Mesothelial cell of epicardium (in vitro differentiated cells): ENCODE data around the gene MMRN1. TPM values are rescaled to one million over a fixed set of nuclear protein-coding genes. Genes with fewer than 3 reads are reported as not detected.
A peak's percentile ranks its signal among the peaks of the same experiment; 100 is the strongest.

Experiments
- DNase-seq, 2 experiments: peaks; one replicate each; pipeline ENCODE4 v3.0.0; 2021; ENCODE audit warnings: low spot score in 2 of 2; ENCODE audit not compliant: unreplicated experiment in 2 of 2
- H3K27ac Mint-ChIP-seq: 2 replicates; pipeline ENCODE4 v1.8.0; 2021; ENCODE audit warnings: mixed read lengths
- H3K27me3 Mint-ChIP-seq: 2 replicates; pipeline ENCODE4 v1.8.0; 2021; ENCODE audit warnings: low read depth, mixed read lengths
- H3K36me3 Mint-ChIP-seq: 2 replicates; pipeline ENCODE4 v1.8.0; 2021; ENCODE audit warnings: mixed read lengths
- H3K4me1 Mint-ChIP-seq: 2 replicates; pipeline ENCODE4 v1.8.0; 2021; ENCODE audit warnings: mixed read lengths
- H3K4me3 Mint-ChIP-seq: 2 replicates; pipeline ENCODE4 v1.8.0; 2021; ENCODE audit warnings: mild to moderate bottlenecking, moderate library complexity, mixed read lengths
- H3K9me3 Mint-ChIP-seq: 2 replicates; pipeline ENCODE4 v1.8.0; 2021; ENCODE audit warnings: mixed read lengths
- CTCF ChIP-seq: fragments of 200-600 bp; sonication (generic); IDR thresholded peaks from one replicate; pipeline ENCODE4 v1.5.0; 2021; ENCODE audit warnings: antibody characterized with exemption; ENCODE audit not compliant: unreplicated experiment
- total RNA-seq: library from RNA; stranded (reverse); gene quantifications from 3 replicates; pipeline ENCODE4 v1.2.1, GENCODE V29; 2021

The MMRN1 gene
- total RNA-seq, 1 donor from 2014 or later = not detected

- no peak overlapping the region for H3K4me3 Mint-ChIP-seq
- peaks cover 4% of the 10 kb centered on the region for H3K9me3 Mint-ChIP-seq
- H3K27me3 Mint-ChIP-seq = no peaks in the 10 kb centered on the region
- no peak overlapping the region for H3K27ac Mint-ChIP-seq
- TF ChIP-seq CTCF = no peak
- DNase-seq = no peak
- H3K36me3 Mint-ChIP-seq = peaks cover 3% of the 10 kb centered on the region
- H3K4me1 Mint-ChIP-seq = no peaks in the 10 kb centered on the region
These were observed 26.4 kb upstream of the MMRN1 start for GRCh38 chr4:89868276-89868675.

- TF ChIP-seq CTCF = peak; percentile 73
These were observed 25.6 kb upstream of the MMRN1 start for GRCh38 chr4:89868999-89869589.

GRCh38 chr4:89871211-89871610 is 23.4 kb upstream of the MMRN1 start:
- peaks cover 4% of the 10 kb centered on the region for H3K9me3 Mint-ChIP-seq
- H3K27me3 Mint-ChIP-seq = no peaks in the 10 kb centered on the region
- no peaks in the 10 kb centered on the region for H3K4me1 Mint-ChIP-seq
- H3K36me3 Mint-ChIP-seq = peaks cover 3% of the 10 kb centered on the region
- H3K4me3 Mint-ChIP-seq = no peak overlapping the region
- no peak overlapping the region for H3K27ac Mint-ChIP-seq
- no peak for TF ChIP-seq CTCF
- no peak for DNase-seq

More at GRCh38 chr4:89868999-89869589, 25.6 kb upstream of the MMRN1 start:
- no peak for DNase-seq
- no peak overlapping the region for H3K4me3 Mint-ChIP-seq
- no peak overlapping the region for H3K27ac Mint-ChIP-seq
- H3K36me3 Mint-ChIP-seq = peaks cover 3% of the 10 kb centered on the region
- H3K9me3 Mint-ChIP-seq = peaks cover 4% of the 10 kb centered on the region
- H3K27me3 Mint-ChIP-seq = no peaks in the 10 kb centered on the region
- H3K4me1 Mint-ChIP-seq = no peaks in the 10 kb centered on the region

GRCh38 chr4:89876548-89876947 is 18.1 kb upstream of the MMRN1 start:
- TF ChIP-seq CTCF = no peak
- DNase-seq = no peak
- H3K27ac Mint-ChIP-seq = no peak overlapping the region
- no peaks in the 10 kb centered on the region for H3K4me1 Mint-ChIP-seq
- H3K27me3 Mint-ChIP-seq = no peaks in the 10 kb centered on the region
- H3K9me3 Mint-ChIP-seq = no peaks in the 10 kb centered on the region
- H3K4me3 Mint-ChIP-seq = no peak overlapping the region
- no peaks in the 10 kb centered on the region for H3K36me3 Mint-ChIP-seq

- TF ChIP-seq CTCF = no peak
- no peak overlapping the region for H3K4me3 Mint-ChIP-seq
- H3K9me3 Mint-ChIP-seq = peaks cover 5% of the 10 kb centered on the region
- H3K4me1 Mint-ChIP-seq = peaks cover 4% of the 10 kb centered on the region
- DNase-seq = no peak
- no peak overlapping the region for H3K27ac Mint-ChIP-seq
- peaks cover 1% of the 10 kb centered on the region for H3K27me3 Mint-ChIP-seq
- H3K36me3 Mint-ChIP-seq = no peaks in the 10 kb centered on the region
These were observed 16.0 kb upstream of the MMRN1 start for GRCh38 chr4:89878611-89879010.

GRCh38 chr4:89879215-89879614 is 15.4 kb upstream of the MMRN1 start:
- H3K36me3 Mint-ChIP-seq = no peaks in the 10 kb centered on the region
- H3K27me3 Mint-ChIP-seq = peaks cover 1% of the 10 kb centered on the region
- no peak overlapping the region for H3K4me3 Mint-ChIP-seq
- peaks cover 5% of the 10 kb centered on the region for H3K9me3 Mint-ChIP-seq
- no peak for TF ChIP-seq CTCF
- no peak overlapping the region for H3K27ac Mint-ChIP-seq
- H3K4me1 Mint-ChIP-seq = peaks cover 4% of the 10 kb centered on the region
- DNase-seq = no peak
